D721Med (cell line): ENCODE measurements around the gene FBXO11.

Experiments used
- DNase-seq: peaks from one replicate; pipeline ENCODE4 v3.0.0; 2011; ENCODE audit warnings: low spot score; ENCODE audit not compliant: insufficient read length
- FAIRE-seq: peaks from 2 replicates; lab custom pipeline; 2011; peaks lifted over from hg19 to GRCh38; lab: Jason Lieb, UNC
- CTCF ChIP-seq: IDR thresholded peaks from 2 replicates; pipeline ENCODE4 v1.5.1; 2012; ENCODE audit warnings: mild to moderate bottlenecking, control low read depth; ENCODE audit not compliant: insufficient read depth; ENCODE audit errors: missing control alignments

Gene FBXO11

DNA sequence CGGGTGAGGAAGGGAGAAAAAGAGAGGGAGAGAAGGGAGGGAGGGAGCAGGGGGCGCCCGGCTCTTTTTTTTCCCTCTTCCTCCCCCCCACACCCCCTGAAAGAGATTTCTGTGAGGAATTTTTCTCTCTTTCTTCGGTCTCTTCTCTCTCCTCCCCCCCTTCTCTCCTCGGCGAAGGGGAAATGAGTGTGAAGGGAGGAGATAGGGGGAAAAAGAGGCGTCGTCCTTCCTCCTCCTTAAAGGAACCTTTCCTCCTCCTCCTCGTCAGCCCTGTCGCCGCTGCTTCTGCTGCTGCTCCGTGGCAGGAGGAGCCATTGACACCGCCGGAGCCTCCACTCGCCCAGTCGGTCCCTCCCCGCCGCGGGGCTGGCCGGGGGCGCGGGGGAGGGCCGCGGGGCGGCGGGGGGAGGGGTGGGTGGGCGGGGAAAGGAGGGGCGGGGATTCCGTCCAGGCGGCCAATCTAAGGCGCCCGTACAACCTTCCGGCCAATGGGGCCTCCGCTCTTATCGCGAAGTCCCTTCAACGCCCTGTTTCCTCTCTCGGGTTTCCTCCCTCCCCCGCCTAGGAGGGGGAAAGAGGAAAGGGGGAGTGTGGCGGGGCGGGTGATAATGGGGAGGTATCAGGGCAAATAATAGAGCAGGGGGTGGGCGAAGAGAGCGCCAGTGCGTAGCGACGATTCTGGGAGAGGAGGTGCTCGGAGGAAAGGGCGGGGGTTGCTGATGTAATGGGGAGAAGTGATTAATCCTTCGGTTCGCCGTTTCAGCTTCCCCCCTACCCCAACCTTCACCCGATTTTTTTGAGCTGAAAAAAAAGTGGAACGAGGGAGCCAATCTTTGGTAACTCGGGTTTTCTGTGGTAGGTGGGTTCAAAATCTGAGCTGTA is at the start of gene FBXO11:
Gene FBXO11, minus strand, starts transcription at position 342 of the 882 bp plus-strand sequence. CDS start 778 bp downstream, outside the sequence.
- DNase-seq, result no peak
- FAIRE-seq, result no peak
- peak; percentile 60 for TF ChIP-seq CTCF

DNA sequence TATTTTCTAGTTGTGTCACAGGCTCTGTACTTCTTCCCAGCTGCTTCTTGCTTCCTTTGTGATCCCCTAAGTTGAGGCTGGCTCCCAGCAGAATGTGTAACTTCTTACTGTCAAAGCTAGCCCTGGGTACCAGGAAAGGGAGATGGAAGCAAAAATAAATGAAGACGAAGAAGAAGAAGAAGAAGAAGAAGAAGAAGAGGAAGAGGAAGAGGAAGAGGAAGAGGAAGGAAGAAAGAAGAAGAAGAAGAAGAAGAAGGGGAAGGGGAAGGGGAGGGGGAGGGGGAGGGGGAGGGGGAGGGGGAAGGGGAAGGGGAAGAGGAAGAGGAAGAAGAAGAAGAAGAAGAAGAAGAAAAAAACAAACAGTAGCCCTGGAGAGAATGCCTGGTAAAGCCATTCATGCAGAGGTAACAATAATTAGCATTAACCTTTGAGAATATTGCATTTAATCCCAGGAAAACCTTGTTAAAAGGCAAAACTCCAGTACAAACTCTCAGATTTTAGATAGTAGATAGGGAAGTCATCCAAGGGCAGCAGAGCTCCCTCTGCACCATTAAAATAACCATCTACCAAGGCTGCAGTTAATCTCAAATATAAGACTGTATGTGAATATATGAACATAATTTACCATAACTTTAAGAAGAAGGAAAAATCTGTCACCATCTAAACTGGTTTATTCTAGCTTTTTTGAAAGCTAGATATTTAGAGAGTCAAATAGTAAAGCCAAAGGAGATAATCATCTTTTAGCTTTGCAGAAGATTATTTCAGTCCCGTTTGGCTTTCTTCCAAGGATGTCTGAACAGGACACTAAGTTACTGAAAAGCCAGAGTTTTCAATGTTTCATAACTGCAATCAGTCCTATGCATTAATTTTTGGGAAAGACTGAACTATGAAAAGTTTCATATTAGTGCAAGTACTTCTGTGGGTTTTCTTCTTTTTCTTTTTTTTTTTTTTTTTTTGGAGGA is 44.3 kb upstream of the FBXO11 start:
- no peak for TF ChIP-seq CTCF
- FAIRE-seq, result peak; percentile 71
- no peak for DNase-seq

- FAIRE-seq (no peak), DNase-seq (no peak)
- TF ChIP-seq CTCF, result no peak
Observed at GRCh38 chr2:47946593-47946992, 40.3 kb upstream of the FBXO11 start.

GRCh38 chr2:47945046-47945781 is 38.9 kb upstream of the FBXO11 start:
- DNase-seq, result no peak
- no peak for TF ChIP-seq CTCF
- no peak for FAIRE-seq

DNA sequence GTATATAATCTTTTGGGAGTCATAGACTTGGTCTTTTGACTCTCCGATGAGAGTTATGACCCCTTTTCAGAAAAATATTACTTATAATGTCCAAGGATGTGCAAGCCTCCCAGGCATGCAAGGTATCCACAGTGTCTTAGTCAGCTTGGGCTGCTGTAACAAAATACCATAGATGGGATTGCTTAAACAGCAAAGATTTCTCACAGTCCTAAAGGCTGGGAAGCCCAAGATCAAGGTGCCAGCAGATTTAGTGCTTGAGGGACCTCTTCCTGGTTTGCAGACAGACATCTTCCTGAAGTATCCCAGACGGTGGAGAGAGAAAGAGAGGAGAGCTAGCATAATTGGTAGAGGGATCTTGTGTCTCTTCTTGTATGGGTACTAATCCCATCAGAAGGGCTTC is 35.6 kb upstream of the FBXO11 start:
- no peak for FAIRE-seq
- no peak for TF ChIP-seq CTCF

DNA sequence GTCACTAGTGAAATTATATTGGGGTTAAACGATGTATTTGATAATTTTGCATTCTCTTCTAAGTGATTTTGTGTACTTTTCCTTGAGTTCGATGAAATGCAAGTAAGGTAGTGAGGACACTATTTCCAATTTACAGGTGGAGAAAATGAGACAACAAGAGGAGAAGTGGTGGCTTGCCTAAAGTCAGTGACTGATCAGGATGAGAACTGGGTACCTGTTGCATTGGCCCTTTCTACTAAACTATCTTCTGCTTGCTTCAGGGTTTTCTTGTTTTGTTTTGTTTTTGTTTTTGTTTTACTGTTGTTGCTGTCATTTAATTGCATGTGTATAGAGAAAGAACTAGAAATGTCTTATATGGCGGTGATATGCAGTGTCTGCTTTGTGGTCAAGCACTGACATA is 31.4 kb upstream of the FBXO11 start:
- no peak for DNase-seq
- TF ChIP-seq CTCF, result no peak
- no peak for FAIRE-seq

More for the DNA sequence above, 35.6 kb upstream of the FBXO11 start:
- no peak for DNase-seq
